Measurements from ENCODE around the gene PCSK6.

DNA sequence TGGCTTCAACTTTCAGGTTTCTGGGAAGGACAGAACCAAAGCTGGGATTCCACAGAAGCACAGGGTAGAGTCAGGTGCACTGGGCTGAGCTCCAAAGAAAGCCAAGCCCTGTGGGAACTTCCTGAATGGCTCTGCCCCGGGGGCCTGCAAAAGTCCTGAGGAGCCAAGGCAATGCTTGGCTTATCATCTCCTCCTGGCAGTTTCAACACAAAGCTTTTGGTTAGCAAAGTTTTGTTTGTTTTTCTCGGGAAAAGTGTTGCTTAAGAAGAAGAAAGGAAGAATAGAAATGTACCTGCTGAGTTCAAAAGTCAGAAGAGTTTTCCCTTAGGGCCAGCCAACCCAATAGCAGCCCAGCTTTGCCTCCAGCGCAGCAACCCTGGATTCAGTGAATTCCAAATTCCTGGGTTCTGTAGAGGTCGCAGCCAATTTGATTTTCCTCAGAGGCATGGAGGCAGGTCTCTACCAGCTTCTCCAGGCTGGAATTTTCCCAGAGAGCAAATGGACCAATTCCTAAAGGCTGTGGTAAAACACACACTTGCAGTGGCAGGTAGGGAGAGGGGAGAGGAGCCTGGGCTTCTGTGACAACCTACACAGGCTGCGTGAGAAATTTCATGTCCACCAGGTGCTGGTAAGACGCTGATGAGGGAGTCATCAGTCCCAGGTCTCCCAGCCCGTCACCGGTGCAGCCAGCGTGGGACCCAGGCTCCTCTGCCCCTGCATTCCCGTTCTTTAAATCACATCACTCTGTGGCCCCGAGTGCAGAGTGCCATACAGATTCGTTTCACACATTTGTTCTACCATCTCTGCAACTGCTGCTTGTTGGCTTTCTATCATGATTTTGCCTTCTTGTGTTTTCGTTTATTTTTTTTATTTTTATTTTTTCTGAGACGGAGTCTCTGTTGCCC, 140.2 kb downstream of the PCSK6 start:
- TF ChIP-seq, protein P1, sequence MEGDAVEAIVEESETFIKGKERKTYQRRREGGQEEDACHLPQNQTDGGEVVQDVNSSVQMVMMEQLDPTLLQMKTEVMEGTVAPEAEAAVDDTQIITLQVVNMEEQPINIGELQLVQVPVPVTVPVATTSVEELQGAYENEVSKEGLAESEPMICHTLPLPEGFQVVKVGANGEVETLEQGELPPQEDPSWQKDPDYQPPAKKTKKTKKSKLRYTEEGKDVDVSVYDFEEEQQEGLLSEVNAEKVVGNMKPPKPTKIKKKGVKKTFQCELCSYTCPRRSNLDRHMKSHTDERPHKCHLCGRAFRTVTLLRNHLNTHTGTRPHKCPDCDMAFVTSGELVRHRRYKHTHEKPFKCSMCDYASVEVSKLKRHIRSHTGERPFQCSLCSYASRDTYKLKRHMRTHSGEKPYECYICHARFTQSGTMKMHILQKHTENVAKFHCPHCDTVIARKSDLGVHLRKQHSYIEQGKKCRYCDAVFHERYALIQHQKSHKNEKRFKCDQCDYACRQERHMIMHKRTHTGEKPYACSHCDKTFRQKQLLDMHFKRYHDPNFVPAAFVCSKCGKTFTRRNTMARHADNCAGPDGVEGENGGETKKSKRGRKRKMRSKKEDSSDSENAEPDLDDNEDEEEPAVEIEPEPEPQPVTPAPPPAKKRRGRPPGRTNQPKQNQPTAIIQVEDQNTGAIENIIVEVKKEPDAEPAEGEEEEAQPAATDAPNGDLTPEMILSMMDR (conservative IDR thresholded peaks at IDR 0.05): no peak
- TF ChIP-seq EZH2 (IDR thresholded peaks at IDR 0.05; ENCODE audit: low read depth): no peak
